Stimulated activated CD4-positive, alpha-beta T cell treated with anti-CD3 and anti-CD28 coated beads, Interleukin-12 subunit alpha, Interleukin-12 subunit beta, amount 100 ng/mL, for 4 hours (primary cell): ENCODE measurements around the gene MGMT.

Experiments
- DNase-seq: peaks from one replicate; pipeline ENCODE4 v3.0.0-alpha.2; 2020

MGMT gene

DNA sequence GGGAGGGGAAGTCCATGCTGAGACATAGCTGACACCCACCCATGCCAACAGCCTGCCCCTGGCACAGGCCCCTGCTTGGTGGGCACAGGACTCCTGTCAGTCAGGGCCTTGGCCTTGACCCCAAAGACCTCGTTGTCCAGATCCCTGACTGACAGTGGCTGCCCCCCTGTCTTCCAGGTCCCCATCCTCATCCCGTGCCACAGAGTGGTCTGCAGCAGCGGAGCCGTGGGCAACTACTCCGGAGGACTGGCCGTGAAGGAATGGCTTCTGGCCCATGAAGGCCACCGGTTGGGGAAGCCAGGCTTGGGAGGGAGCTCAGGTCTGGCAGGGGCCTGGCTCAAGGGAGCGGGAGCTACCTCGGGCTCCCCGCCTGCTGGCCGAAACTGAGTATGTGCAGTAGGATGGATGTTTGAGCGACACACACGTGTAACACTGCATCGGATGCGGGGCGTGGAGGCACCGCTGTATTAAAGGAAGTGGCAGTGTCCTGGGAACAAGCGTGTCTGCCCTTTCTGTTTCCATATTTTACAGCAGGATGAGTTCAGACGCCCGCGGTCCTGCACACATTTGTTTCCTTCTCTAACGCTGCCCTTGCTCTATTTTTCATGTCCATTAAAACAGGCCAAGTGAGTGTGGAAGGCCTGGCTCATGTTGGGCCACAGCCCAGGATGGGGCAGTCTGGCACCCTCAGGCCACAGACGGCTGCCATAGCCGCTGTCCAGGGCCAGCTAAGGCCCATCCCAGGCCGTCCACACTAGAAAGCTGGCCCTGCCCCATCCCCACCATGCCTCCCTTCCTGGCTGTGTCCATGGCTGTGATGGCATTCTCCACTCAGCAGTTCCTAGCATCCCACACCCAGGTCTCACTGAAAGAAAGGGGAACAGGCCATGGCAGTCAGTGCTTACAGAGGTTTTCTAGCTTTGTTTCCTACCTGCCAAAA is 299.8 kb downstream of the MGMT start:
- DNase-seq, result no peak

GRCh38 chr10:129767751-129768150 is 300.7 kb downstream of the MGMT start:
- no peak for DNase-seq

DNA sequence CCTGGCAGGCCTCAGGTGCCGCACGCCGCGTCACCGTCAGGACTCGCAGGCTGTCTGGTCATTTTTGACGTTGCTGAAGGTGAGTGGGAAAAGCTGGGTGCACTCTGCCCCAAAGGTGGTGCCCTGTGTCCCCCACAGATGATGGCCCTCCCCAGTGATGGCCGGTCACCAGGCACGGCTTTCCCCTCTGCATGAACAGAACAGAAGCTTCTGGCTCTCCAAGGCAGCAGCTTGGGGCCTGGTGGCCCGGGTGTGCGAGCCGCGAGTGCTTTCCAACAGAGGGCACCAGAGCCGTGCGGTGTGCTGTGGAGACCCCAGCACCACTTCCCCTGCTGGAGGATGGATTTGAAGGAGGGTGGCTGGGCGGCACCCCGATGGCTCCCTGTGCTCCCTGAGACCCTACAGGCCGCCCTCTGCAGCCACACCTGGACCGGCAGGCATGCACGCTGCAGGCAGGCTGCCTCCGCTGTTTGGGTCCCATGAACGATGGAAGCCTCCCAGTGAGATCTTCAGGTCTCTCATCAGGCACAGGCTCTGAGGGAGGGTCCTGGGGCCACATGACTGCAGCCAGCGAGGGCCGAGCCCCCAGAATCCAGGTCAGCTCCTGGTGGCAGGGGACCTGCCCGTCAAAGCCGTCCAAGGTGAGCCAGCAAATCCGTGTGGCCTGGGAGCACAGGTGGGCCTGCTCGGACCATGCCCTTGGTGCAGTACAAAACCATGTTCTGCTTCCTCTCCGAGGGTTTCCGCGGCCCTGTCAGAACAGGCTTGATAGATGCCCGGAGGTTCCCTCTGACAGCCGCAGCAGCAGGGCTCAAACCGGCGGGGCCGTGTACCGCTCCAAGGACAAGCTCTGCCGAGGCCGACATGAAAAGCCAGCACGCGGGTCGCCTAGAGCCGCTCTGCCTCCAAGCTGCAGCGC is 301.7 kb downstream of the MGMT start:
- no peak for DNase-seq

DNA sequence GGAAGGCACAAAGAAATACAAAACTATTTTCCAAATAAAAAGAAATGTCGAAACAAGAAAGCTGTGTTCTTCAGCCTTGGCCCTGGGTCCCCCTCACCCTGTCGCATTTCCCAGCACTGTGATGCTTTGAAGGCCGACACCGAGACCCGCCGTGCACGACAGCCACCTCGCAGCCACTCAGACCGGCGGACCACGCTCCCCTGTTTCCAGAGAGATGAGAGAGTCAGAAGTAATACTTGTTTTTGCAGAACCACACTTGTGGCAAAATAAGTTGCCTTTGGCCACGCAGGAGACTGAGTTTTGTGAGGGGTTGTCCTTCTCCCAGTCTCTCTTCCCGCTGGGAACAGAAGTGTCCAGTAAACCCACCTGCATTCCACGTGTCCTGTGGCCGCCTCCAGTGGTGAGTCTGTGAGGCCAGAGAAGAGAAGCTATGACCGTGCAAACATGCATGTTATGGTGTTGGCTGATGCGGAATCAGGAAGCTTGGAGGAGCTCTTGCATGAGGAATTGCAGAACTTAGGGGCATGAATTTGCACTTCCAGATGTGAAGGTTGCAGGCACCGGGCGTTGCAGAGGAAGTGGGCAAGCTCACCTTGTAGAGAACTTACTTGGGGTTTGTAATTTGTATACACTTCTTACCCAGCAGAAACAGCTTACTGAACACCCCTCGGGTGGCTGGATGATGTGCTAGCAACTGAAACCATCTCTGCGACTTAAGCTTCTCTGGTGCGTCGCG is 302.5 kb downstream of the MGMT start:
- DNase-seq, result no peak

- no peak for DNase-seq
Observed at GRCh38 chr10:129770286-129770685, 303.2 kb downstream of the MGMT start.

- DNase-seq, result no peak
Observed at GRCh38 chr10:129771024-129771423, 304.0 kb downstream of the MGMT start.

GRCh38 chr10:129771576-129771975 is 304.5 kb downstream of the MGMT start:
- no peak for DNase-seq

- no peak for DNase-seq
Observed at GRCh38 chr10:129771991-129772431, 305.0 kb downstream of the MGMT start.

GRCh38 chr10:129772468-129773358 is 305.7 kb downstream of the MGMT start:
- DNase-seq, result no peak

GRCh38 chr10:129773359-129773990 is 306.4 kb downstream of the MGMT start:
- no peak for DNase-seq

DNA sequence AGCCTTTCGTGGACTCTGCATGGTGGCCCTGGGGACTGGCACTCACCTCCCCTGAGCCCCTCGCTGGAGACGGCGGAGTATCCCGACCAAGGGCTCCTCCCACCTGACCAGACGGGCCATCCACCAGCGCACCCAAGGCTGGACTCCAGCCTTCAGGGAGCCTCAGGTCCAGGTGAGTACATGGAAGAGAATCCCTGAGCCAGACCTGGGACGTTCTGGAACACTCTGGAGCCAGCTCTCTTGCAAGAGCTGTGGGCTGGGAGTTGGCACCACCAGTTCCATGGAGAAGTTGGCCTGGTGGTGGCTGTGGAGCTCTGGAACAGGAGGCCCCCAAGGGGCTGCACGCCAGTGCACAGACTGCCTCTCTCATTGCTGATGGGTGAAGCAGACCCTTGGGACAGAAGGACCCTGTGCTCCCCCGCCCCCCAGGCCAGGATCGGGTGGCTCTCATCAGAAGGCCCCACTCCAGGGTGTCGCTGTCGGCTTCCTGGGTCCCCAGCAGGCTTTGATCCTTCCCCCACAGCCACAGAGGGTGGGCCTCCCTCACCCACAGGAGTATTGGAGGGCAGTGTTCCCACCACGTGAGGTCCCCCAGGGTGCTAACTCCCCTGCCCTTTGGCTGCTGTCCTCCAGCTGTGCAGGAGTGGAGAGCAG is 307.2 kb downstream of the MGMT start:
- no peak for DNase-seq

GRCh38 chr10:129774736-129775401 is 307.8 kb downstream of the MGMT start:
- no peak for DNase-seq

DNA sequence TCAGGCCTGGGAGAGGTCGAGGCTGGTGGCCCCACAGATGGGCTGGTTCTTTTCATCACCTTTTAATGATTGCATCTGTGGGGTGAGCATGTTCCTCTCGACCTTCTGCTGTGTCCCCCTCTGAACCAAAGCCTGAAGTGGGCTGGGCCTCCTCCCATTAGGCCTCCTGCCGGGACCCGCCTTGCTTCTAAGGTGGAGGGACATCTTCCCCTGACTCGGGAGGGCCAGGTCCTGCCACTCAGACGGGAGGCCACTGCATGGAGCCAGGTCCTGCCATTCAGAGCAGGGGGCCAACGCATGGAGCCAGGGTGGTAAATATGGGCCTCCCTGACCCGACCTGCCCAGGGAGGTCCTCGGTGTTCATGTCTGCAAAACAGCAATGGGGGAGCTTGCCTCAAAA is 308.6 kb downstream of the MGMT start:
- no peak for DNase-seq

- DNase-seq, result no peak
Observed at GRCh38 chr10:129777687-129778086, 310.6 kb downstream of the MGMT start.

- DNase-seq, result no peak
Observed at GRCh38 chr10:129778571-129778970, 311.5 kb downstream of the MGMT start.

DNA sequence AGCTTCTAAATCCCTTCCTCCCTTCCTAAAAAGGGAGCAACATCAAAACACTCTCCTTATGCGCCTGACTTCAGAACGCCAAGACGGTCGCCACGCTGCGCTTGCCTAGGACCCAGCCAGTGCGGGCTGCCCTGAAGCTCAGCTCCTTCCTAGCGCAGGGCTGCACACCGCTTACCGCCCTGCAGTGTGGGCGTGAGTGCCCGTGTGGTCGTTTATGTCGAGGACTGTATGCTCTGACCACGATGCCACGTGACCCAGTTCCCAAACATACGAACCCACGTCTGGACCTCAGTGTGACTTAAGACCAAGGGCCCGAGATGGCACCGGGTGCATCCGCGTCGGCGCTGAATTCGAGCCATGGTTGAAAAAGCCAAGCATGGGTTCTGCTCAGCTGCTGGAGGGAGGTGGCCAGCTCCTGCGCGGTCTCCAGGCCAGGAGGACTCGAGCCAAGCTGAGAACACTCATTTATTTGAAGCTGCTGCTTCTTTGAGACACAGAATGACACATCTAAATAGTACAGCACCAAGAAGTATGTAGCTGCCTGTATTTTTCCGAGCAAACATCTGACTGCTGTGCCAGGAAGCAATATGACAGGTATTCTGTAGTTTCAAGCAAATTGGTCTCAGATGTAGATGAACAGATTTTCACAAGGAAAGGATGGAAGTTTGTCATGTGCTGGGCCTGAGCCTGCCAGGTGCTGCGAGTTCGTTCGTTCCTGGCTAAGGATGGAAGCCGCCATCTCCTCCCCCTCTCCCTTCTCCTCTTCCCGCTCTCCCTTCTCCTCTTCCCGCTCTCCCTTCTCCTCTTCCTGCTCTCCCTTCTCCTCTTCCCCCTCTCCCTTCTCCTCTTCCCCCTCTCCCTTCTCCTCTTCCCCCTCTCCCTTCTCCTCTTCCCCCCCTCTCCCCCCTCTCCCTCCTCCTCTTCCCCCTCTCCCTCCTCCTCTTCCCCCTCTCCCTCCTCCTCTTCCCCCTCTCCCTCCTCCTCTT is 312.4 kb downstream of the MGMT start:
- DNase-seq, result no peak

GRCh38 chr10:129780198-129780597 is 313.2 kb downstream of the MGMT start:
- DNase-seq, result no peak

GRCh38 chr10:129780901-129781795 is 314.1 kb downstream of the MGMT start:
- DNase-seq, result no peak
